ENCODE measurements around the gene NCCRP1.

- TF ChIP-seq RAD21 (conservative IDR thresholded peaks at IDR 0.05) (no peak), MXI1 (conservative IDR thresholded peaks at IDR 0.05; ENCODE audit: poor library complexity, severe bottlenecking) (no peak), EZH2 (IDR thresholded peaks at IDR 0.05; ENCODE audit: borderline replicate concordance, insufficient read depth, low read length, poor library complexity, severe bottlenecking) (no peak), EP300 (conservative IDR thresholded peaks at IDR 0.05; ENCODE audit: poor library complexity, severe bottlenecking) (no peak), REST (IDR thresholded peaks at IDR 0.05; ENCODE audit: borderline replicate concordance) (no peak), TAF1 (IDR thresholded peaks at IDR 0.05; ENCODE audit: low read depth) (no peak), POLR2AphosphoS5 (IDR thresholded peaks at IDR 0.05) (no peak)
- TF ChIP-seq, protein P1, sequence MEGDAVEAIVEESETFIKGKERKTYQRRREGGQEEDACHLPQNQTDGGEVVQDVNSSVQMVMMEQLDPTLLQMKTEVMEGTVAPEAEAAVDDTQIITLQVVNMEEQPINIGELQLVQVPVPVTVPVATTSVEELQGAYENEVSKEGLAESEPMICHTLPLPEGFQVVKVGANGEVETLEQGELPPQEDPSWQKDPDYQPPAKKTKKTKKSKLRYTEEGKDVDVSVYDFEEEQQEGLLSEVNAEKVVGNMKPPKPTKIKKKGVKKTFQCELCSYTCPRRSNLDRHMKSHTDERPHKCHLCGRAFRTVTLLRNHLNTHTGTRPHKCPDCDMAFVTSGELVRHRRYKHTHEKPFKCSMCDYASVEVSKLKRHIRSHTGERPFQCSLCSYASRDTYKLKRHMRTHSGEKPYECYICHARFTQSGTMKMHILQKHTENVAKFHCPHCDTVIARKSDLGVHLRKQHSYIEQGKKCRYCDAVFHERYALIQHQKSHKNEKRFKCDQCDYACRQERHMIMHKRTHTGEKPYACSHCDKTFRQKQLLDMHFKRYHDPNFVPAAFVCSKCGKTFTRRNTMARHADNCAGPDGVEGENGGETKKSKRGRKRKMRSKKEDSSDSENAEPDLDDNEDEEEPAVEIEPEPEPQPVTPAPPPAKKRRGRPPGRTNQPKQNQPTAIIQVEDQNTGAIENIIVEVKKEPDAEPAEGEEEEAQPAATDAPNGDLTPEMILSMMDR (IDR thresholded peaks at IDR 0.05; ENCODE audit: poor library complexity, severe bottlenecking), result no peak
These were observed 41.4 kb downstream of the NCCRP1 start for GRCh38 chr19:39238209-39238608.
